GM19099 (cell line): ENCODE data around the gene ROR1.

Experiments
- POLR2A ChIP-seq: IDR thresholded peaks from 3 replicates; pipeline ENCODE4 v1.6.1; 2011; ENCODE audit warnings: low read depth; ENCODE audit not compliant: insufficient read length; ENCODE audit errors: extremely low read depth

ROR1 gene

DNA sequence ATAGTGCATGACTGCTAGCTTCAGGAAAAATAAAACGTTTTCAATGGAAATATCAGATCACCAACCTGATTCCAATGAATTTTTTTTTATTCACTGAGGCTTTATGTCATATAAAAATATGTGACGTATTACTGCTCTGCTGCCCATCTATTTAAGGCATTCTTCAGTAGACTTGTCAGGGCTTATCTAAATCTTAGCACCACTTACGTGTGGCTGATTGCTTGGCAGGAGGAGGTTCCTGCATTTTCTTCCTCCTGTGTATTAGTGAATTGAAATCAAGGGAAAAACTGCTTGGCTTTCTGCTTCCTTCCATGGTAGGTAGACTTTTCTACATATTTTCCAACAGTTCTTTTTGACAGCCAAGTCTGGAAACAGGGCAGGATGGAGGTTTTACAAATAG is 80.3 kb downstream of the ROR1 start:
- no peak for TF ChIP-seq POLR2A

DNA sequence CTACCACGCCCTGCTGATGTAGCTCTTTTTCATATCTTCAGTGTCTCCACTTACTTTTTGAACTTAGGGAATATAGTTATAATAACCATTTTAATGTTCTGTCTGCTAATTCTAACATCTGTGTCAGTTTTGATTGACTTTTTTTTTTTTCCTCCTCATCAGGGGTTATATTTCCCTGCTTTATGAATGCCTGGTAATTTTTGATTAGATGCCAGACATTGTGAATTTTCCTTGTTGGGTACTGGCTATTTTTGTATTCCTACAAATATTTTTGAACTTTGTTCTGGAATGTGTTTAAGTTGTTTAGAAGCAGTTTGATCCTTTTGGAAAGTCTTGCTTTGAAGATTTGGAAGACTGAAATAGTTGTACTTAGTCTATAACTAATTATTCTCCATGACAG is 82.1 kb downstream of the ROR1 start:
- no peak for TF ChIP-seq POLR2A

DNA sequence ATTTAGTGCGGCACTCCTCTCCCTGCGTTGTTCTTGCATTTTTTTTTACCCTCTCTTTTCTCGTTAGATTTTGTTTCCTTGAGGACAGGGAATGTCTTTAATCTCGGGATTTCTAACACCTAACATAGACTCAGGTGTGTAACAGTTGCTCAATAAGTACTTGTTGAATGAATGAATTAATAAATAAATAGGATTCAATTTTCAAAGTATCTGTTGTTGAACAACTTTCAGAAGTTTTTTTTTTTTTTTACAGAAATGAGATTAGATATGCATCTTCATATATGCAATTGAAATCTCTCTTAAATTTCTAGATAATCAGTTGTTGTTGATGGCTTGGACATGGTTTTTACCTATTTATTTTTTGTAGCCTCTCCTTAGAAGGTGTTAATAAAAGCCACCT is 83.1 kb downstream of the ROR1 start:
- no peak for TF ChIP-seq POLR2A

DNA sequence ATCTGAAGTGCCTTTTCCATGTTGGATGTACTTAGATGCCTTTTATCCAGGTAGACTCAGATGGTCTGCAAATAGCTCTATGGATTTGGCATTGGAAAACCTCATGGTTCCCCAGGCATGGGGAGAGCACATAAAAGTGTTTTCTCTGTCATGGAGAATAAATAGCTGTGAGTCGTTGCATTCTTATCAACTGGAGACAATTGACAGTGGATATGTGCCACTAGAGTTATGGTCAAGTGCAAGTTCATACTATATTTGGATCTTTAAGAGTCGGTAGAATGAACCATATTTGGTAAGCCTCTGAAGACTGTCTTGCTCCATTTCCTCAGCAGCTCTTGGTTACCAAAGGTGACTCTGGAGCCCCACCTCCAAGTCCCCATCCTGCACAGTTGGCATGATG is 83.7 kb downstream of the ROR1 start:
- TF ChIP-seq POLR2A, result no peak

GRCh38 chr1:63858153-63858552 is 84.3 kb downstream of the ROR1 start:
- TF ChIP-seq POLR2A, result no peak

DNA sequence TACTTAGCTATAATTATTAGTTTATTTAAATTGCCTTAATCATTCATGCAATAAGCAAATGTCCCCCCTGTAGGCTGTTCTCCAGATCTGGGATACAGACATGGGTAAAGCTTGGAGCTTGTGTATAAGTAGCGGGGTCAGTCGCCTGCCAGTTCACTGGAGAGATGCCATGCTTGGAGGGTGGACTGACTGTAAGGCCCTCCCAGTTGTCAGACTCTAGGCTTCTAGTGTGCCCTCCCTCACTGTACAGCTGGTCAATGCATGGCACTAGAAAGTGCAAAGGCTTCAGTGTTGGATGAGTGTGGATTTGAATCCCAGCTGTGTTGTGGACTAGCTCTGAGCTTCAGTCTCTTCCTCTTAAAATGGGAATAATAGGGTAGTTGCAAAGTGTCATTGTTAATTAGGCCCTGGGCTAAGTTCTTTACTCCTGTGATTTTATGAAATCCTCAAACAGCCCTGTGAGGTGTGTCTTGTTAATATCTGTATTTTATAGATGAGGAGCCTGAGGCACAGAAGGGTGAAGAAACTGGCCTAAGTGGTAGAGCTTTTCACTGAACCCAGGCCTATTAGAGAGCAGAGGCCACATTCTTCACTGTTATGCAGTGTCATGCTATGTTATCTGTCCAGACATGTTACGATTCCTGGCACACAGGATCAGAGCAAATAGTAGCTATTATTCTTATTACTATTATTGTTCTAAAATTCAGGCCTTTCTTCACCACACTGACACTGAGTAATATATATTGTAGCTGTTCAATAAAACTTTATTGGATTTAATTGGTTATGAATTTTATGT is 85.9 kb downstream of the ROR1 start:
- TF ChIP-seq POLR2A, result no peak

DNA sequence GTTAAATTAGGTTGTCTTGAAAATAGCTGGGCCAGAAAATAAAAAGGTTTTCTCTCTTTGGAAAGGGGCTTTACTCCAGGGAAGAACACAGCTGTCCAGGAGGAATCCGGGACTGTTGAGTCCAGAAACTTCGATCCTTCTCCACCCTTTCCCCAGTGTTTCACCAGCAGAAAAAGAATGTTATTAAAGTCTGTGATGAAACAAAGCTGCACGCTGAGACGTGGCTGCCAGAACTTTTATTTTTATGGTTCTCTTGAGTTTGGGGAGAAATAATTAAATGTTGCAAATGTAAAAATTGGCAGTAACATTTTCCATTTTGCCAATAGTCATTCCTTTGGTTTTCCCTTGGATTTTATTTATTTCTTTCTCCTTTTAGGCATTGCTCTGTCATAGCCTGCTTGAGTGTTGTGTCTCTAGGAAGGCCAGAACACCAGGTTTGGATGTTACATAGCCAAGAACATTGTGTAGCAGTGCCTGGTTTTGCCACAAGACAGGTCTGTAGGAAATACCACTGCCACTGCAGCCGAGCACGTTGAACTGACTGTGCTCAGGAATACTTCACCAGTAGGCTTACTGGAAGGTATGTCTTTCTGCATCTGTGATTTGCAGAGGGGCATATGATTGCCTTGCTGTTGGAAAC is 87.4 kb downstream of the ROR1 start:
- no peak for TF ChIP-seq POLR2A

DNA sequence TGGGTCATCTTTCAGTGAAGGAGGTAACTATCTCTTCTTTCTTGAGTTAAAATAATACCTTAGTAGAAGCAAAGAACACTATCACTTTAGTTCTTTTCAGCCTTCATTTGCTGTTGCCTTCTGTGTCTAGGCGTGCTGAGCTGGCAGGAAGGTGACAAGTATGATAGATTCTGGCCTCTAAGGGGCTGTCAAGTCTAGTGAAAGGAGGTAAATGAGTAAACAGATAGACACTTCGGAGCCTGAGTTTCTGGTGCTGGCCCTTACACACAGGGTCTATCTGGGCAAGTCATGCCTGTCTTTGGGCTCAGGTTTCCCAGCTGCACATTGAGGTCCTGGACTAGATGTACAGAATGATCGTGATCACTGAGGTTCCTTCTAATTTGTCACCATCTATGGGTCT is 89.3 kb downstream of the ROR1 start:
- TF ChIP-seq POLR2A, result no peak

DNA sequence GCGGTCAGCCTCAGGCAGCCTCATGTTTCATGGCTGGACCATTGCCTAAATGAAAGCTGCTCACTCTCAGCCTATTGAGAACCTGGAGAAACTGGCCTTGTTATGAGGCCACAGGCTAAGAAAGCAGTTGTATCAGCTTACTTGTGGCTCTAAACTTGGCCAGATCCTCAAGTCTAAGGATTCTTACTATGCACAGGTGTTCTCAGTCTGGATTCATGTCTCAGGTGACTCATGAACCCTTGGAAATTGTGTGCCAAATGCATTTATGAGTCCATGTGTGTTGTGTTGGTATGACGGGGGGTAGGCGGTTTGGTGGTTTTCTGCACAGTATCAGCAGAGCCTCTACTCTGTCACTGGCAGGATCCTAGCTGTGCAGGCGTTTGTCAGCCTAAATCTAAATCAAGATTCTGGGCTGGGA is 90.4 kb downstream of the ROR1 start:
- no peak for TF ChIP-seq POLR2A

- no peak for TF ChIP-seq POLR2A
Observed at GRCh38 chr1:63865561-63865960, 91.7 kb downstream of the ROR1 start.

- no peak for TF ChIP-seq POLR2A
Observed at GRCh38 chr1:63866084-63866483, 92.3 kb downstream of the ROR1 start.

GRCh38 chr1:63867429-63868176 is 93.8 kb downstream of the ROR1 start:
- no peak for TF ChIP-seq POLR2A

DNA sequence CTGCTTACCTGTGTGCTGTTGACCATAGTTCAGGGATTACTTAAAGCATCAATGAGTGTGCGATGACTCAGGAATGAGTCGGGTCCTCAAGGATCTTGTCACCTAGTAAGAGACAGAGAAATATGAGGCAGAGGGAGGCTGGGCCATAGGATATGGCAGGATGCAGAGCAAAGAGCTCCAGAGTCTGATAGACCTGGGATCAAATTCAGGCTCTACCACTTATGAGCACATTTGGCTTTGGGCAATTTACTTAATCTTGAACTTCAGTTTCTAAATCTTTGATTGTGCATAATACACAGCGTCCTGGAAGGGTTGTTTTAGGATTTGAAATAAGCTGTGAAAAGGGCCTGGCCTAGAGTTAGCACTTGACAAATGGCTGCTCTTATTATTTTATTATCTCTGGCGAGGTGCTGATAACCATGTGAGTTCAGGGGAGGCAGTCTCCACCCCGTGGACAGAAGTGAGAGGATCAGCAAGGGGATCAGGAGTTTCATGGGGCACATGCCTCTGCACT is 94.5 kb downstream of the ROR1 start:
- no peak for TF ChIP-seq POLR2A

DNA sequence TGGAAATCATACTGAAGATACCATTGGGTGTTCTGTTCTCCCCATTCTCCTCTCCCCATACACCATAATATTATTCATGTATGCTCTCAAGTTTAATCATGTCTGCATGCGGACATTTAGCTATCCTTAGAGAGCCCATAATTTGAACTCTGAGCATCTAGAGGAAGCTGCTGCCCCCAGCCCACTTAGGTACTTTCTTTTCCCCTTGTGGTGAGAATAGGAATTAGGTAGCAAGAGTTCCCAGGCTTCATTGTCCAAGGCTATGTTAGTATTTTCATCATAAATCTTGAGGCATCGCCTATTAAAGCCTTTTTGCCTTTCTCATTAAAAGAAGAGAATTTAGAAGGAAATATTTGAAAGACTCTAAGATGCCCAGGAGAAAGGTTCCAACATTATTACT is 96.3 kb downstream of the ROR1 start:
- TF ChIP-seq POLR2A, result no peak

- no peak for TF ChIP-seq POLR2A
Observed at GRCh38 chr1:63871463-63871862, 97.6 kb downstream of the ROR1 start.

DNA sequence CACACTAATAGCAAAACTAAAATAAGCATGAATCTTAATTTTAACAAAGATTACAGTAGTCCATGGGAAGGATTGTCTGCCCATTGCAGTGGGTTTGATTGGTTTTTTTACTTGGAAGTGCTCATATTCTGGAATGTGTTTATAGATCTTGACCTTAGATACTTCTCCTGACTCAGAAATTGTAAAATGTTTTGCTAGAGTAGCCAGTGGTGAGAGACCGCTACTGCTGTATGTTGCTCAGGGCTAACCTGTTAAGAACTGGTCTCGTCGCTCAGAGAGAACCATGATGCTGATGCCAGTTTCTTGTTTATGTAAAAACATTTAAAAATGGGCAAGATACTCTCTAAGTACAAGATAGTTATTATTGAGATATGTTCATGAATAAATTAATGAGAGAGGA is 99.9 kb downstream of the ROR1 start:
- no peak for TF ChIP-seq POLR2A
